Stimulated activated CD4-positive, alpha-beta T cell treated with anti-CD3 and anti-CD28 coated beads, TNF-alpha, amount 100 ng/mL, for 4 hours (primary cell): ENCODE results near the gene TPRN.

Experiments used
- DNase-seq, 3 experiments: peaks; one replicate each; pipeline ENCODE4 v3.0.0-alpha.2; 2020; ENCODE audit warnings: low read depth in 3 of 3

The TPRN gene

GRCh38 chr9:137143459-137143858, 57.1 kb downstream of the TPRN start:
- DNase-seq, result no peak

GRCh38 chr9:137141976-137142936, 58.3 kb downstream of the TPRN start:
- DNase-seq, result no peak
